ENCODE measurements around the gene CCNF. TPM values are rescaled to one million over a fixed set of nuclear protein-coding genes. Genes with fewer than 3 reads are reported as not detected.

The CCNF gene
- total and polyA plus RNA-seq, 2 of the 4 experiments (the other 2 are of a cell fraction): 8.2 to 20.1 TPM

DNA sequence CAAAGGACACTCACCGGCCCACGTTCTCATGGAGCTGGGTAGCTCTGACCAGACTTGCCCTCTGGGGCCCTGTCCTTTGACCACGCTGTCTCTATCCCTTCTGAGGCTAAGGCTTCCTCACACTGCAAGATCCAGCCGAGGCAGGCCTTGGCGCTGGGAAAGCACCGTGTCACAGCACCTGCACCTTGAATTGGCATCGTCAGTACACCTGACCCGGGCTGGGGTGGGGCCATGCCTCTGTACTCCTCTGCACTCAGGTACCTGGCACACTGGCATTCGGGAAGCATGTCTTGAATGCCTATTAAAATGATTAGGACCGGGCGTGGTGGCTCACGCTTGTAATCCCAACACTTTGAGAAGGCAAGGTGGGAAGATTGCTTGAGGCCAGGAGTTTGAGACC lies 51.7 kb downstream of the CCNF start:
- H2BK5ac ChIP-seq (ENCODE audit: low read depth, low read length, poor library complexity, severe bottlenecking): no peak overlapping the region
- H3K27me3 ChIP-seq (ENCODE audit: control insufficient read depth, insufficient read depth, low read length): no peaks in the 10 kb centered on the region
- no peak overlapping the region for H3K23ac ChIP-seq (ENCODE audit: low read depth, low read length)
- WGBS, 2 experiments (ENCODE audit: extremely low coverage in 2 of 2, insufficient read length in 1 of 2): 97% methylated on average over 5 of the region's 12 CpGs; no CpG with 5 or more reads in 1 of the 2 experiments
- ChIA-PET CTCF (no interaction called here), POLR2A (ENCODE audit: unreplicated experiment) (no interaction called here)
- H3K4me2 ChIP-seq (ENCODE audit: low read depth, low read length): no peak overlapping the region
- ATAC-seq (ENCODE audit: low read depth): no peak
- H2AK5ac ChIP-seq (ENCODE audit: low read depth, low read length): no peak overlapping the region
- peaks cover 16% of the 10 kb centered on the region for H3K4me1 ChIP-seq (ENCODE audit: control insufficient read depth, insufficient read depth, low read length)
- no peak overlapping the region for H4K8ac ChIP-seq (ENCODE audit: low read depth in 2 of 2, low read length in 2 of 2)
- no TSS peak for BruUV-seq (replicated peaks)
- no peak overlapping the region for H3K4ac ChIP-seq (ENCODE audit: low read depth, low read length)
- peaks cover 6% of the 10 kb centered on the region; the same call in 1 of the 2 replicates for H3K9me1 ChIP-seq (ENCODE audit: insufficient read depth, low read length)
- H3K27ac ChIP-seq (ENCODE audit: insufficient read depth, low read length): no peak overlapping the region
- H3K4me3 ChIP-seq (ENCODE audit: insufficient read depth, low read depth, low read length): no peak overlapping the region
- DNase-seq: no peak
- no peaks in the 10 kb centered on the region for H3K36me3 ChIP-seq (ENCODE audit: control insufficient read depth, insufficient read depth, low read length)
- TF ChIP-seq MXI1 (IDR thresholded peaks at IDR 0.05; ENCODE audit: borderline replicate concordance, low read depth, low read length) (no peak), POLR2A (IDR thresholded peaks at IDR 0.05; ENCODE audit: low read depth, low read length) (no peak), RFX5 (IDR thresholded peaks at IDR 0.05; ENCODE audit: low read depth, low read length) (no peak), BHLHE40 (IDR thresholded peaks at IDR 0.05; ENCODE audit: low read depth, low read length) (no peak), FOS (IDR thresholded peaks at IDR 0.05; ENCODE audit: low read depth, low read length) (no peak), CHD1 (IDR thresholded peaks at IDR 0.05; ENCODE audit: low read depth, low read length) (no peak), SMC3 (IDR thresholded peaks at IDR 0.05; ENCODE audit: low read depth, low read length) (no peak), CEBPB (IDR thresholded peaks at IDR 0.05; ENCODE audit: low read depth, low read length) (no peak)
- H2AK9ac ChIP-seq (replicated peaks; ENCODE audit: low read depth, low read length, poor library complexity): no peak overlapping the region
- dilution Hi-C loops (cut with HindIII; ENCODE audit: low sequenced_read_pairs, unreplicated experiment): no loop called here
- H3K56ac ChIP-seq (ENCODE audit: extremely low read depth, insufficient read depth, low read length): no peak overlapping the region
- no peak overlapping the region for H2BK120ac ChIP-seq (ENCODE audit: low read depth, low read length)
- H3K18ac ChIP-seq (ENCODE audit: low read depth, low read length): no peak overlapping the region
- no peak overlapping the region for H2BK15ac ChIP-seq (ENCODE audit: low read depth, low read length)
- no peak overlapping the region for H3K14ac ChIP-seq (replicated peaks; ENCODE audit: low read depth, low read length)
- H4K5ac ChIP-seq (ENCODE audit: low read depth, low read length): no peak overlapping the region
- no peak overlapping the region for H4K91ac ChIP-seq (ENCODE audit: insufficient read depth, low read depth, low read length)
- H3K9me3 ChIP-seq (ENCODE audit: control insufficient read depth, insufficient read depth, low read length): no peaks in the 10 kb centered on the region
- in situ Hi-C loops (cut with MboI; ENCODE audit: low sequenced_read_pairs): no loop called here
- intact Hi-C loops (cut with micrococcal nuclease): no loop called here
- peaks cover 30 to 74% of the 10 kb centered on the region in 2 experiments for H3K79me1 ChIP-seq (ENCODE audit: low read depth in 1 of 2, low read length in 2 of 2)
- peaks cover 23% of the 10 kb centered on the region for H4K20me1 ChIP-seq (ENCODE audit: insufficient read depth, low read length)
- no peak overlapping the region for H3K9ac ChIP-seq (ENCODE audit: low read depth, low read length)
- H2AFZ ChIP-seq (replicated peaks; ENCODE audit: low read length, poor library complexity): no peak overlapping the region
- H2BK20ac ChIP-seq (ENCODE audit: low read depth, low read length): no peak overlapping the region

Measured in IMR-90 (cell line).